GM18505 (cell line): ENCODE data around the gene FRMPD2.
"Not testable (repeated sequence)": the region's sequence is repeated elsewhere in the genome, so short reads cannot be mapped to it uniquely, and the experiment has no call there.

Experiments
- ATAC-seq: cut with Tn5 transposase; IDR thresholded peaks from one replicate; pipeline ENCODE4 v1.9.1; 2021; ENCODE audit not compliant: unreplicated experiment
- POLR2A ChIP-seq: IDR thresholded peaks from 4 replicates; pipeline ENCODE4 v1.6.1; 2011; ENCODE audit warnings: borderline replicate concordance; ENCODE audit not compliant: insufficient read depth, insufficient read length; ENCODE audit errors: extremely low read depth

The FRMPD2 gene

GRCh38 chr10:48299692-48300091, 25.2 kb upstream of the FRMPD2 start:
- no peak for TF ChIP-seq POLR2A
- no peak for ATAC-seq

- no peak for TF ChIP-seq POLR2A
- no peak for ATAC-seq
These were observed 24.6 kb upstream of the FRMPD2 start for GRCh38 chr10:48299066-48299465.

- TF ChIP-seq POLR2A: no peak
These were observed 22.1 kb upstream of the FRMPD2 start for GRCh38 chr10:48296576-48297098.

GRCh38 chr10:48294431-48294830, 19.9 kb upstream of the FRMPD2 start:
- no peak for ATAC-seq

More at GRCh38 chr10:48296576-48297098, 22.1 kb upstream of the FRMPD2 start:
- no peak for ATAC-seq

GRCh38 chr10:48292616-48293015, 18.1 kb upstream of the FRMPD2 start:
- no peak for ATAC-seq

More at GRCh38 chr10:48294431-48294830, 19.9 kb upstream of the FRMPD2 start:
- TF ChIP-seq POLR2A: no peak

GRCh38 chr10:48291190-48291589, 16.7 kb upstream of the FRMPD2 start:
- no peak for TF ChIP-seq POLR2A
- no peak for ATAC-seq

More at GRCh38 chr10:48292616-48293015, 18.1 kb upstream of the FRMPD2 start:
- no peak for TF ChIP-seq POLR2A

GRCh38 chr10:48290286-48290685, 15.8 kb upstream of the FRMPD2 start:
- no peak for ATAC-seq
- TF ChIP-seq POLR2A: no peak

- ATAC-seq: no peak
- TF ChIP-seq POLR2A: no peak
These were observed 15.2 kb upstream of the FRMPD2 start for GRCh38 chr10:48289501-48290238.

- TF ChIP-seq POLR2A: no peak
These were observed 14.2 kb upstream of the FRMPD2 start for GRCh38 chr10:48288661-48289060.

GRCh38 chr10:48287417-48288391, 13.2 kb upstream of the FRMPD2 start:
- ATAC-seq: no peak
- TF ChIP-seq POLR2A: no peak

More at GRCh38 chr10:48288661-48289060, 14.2 kb upstream of the FRMPD2 start:
- ATAC-seq: no peak

GRCh38 chr10:48286356-48286755, 11.9 kb upstream of the FRMPD2 start:
- no peak for ATAC-seq
- no peak for TF ChIP-seq POLR2A

GRCh38 chr10:48285710-48286109, 11.2 kb upstream of the FRMPD2 start:
- ATAC-seq: no peak
- TF ChIP-seq POLR2A: no peak

GRCh38 chr10:48284811-48285210, 10.3 kb upstream of the FRMPD2 start:
- ATAC-seq: no peak

GRCh38 chr10:48284002-48284546, 9.6 kb upstream of the FRMPD2 start:
- no peak for ATAC-seq
- no peak for TF ChIP-seq POLR2A

More at GRCh38 chr10:48284811-48285210, 10.3 kb upstream of the FRMPD2 start:
- TF ChIP-seq POLR2A: no peak

- ATAC-seq: peak; percentile 55
These were observed 8.3 kb upstream of the FRMPD2 start for GRCh38 chr10:48282829-48283228.

GRCh38 chr10:48281697-48282096, 7.2 kb upstream of the FRMPD2 start:
- ATAC-seq: not testable (repeated sequence)

More at GRCh38 chr10:48282829-48283228, 8.3 kb upstream of the FRMPD2 start:
- no peak for TF ChIP-seq POLR2A
